ENCODE measurements around the gene PCDHGA12.

GRCh38 chr5:141427783-141428426 is 2.4 kb upstream of the PCDHGA12 start:
- TF ChIP-seq CTCF (IDR thresholded peaks at IDR 0.05), result no peak
- no peak for TF ChIP-seq POLR2A (IDR thresholded peaks at IDR 0.05)
- TF ChIP-seq POLR2AphosphoS5 (IDR thresholded peaks at IDR 0.05; ENCODE audit: insufficient read depth in 1 of 2, low read depth in 1 of 2), result no peak
